BE2C (cell line): ENCODE results near the gene GRIN2A.

ENCODE experiments used
- DNase-seq: peaks from one replicate; pipeline ENCODE4 v3.0.0-alpha.2; 2020
- H3K27me3 ChIP-seq: fragments of 250-450 bp; sonication (Bioruptor Pico); 2 replicates; pipeline ENCODE4 v1.5.1; 2020; ENCODE audit warnings: mild to moderate bottlenecking
- H3K36me3 ChIP-seq: fragments of 250-450 bp; sonication (Bioruptor Pico); 2 replicates; pipeline ENCODE4 v1.5.1; 2020; ENCODE audit warnings: mild to moderate bottlenecking
- H3K4me1 ChIP-seq: fragments of 250-450 bp; sonication (Bioruptor Pico); 2 replicates; pipeline ENCODE4 v1.5.1; 2020
- H3K4me3 ChIP-seq: 2 replicates; pipeline ENCODE4 v1.5.1; 2011; ENCODE audit warnings: low read depth, low read length
- H3K9me3 ChIP-seq: fragments of 250-450 bp; sonication (Bioruptor Pico); 2 replicates; pipeline ENCODE4 v1.5.1; 2020
- CTCF ChIP-seq: IDR thresholded peaks from 2 replicates; pipeline ENCODE4 v1.5.1; 2012; ENCODE audit warnings: mild to moderate bottlenecking, low read depth, low read length

Gene GRIN2A

DNA sequence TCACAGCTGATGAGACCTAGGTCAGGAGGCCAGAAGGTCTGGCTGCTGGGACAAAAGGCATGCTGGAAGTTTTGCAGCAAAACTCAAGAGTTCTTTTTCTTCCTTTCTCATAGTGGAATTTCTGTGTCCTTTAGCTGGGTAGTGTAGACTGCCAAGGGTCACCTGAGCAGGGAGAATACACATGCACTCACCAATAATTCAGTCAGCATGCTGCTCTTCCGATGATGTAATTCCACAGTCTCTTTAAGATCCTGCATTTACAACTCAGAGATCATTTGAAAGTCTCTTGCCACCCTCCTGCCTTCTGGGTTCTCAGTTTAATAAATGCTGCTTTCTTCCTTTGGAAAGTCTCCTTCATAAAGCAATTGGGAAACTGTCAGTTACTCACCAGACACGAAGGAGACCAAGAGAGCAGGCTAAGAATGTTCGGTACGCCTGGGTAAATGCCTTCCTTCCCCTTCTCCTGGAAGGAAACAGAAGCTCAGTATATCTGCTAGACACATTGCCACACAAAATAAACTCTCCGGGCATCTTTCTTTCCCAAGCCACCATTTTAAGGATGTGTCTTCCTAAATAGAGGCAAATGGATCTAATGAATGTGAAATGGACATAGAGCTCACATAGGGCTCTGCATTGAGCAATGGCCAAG, 473.1 kb downstream of the GRIN2A start:
- Histone ChIP-seq H3K36me3 (no peaks in the 10 kb centered on the region), H3K4me1 (no peaks in the 10 kb centered on the region), H3K27me3 (no peaks in the 10 kb centered on the region), H3K9me3 (no peaks in the 10 kb centered on the region; the same call in 1 of the 2 replicates), H3K4me3 (no peak overlapping the region)
- no peak for TF ChIP-seq CTCF
- DNase-seq, result no peak

DNA sequence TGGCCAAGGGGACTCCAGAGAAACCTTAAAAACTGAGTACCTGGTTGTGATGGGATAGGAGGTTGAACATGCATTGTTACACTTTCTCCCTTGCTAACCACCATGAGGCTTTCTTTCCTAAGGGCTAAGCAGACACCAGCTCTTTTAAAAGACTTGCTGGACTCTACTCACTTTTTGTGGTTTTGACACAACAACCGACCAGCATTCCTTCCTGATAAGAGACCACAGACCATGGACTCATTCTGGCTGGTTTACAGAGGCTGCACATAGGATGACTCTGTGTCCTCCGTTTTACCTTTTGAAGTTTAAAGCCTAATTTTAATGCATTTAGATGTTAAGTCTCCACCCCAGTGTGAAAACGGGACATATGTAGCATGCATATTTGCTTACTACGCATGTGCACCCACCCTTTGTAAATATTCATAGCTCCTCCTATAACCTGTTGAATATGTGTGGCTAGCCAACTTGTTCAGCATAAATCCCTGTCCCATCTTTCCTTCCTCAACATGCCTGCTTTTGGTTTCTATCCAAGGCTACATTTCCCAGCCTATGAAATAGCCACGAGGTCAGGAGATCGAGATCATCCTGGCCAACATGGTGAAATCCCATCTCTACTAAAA, 475.9 kb downstream of the GRIN2A start:
- no peak for TF ChIP-seq CTCF
- H3K9me3 ChIP-seq, result no peaks in the 10 kb centered on the region; the same call in none of the 2 replicates
- H3K27me3 ChIP-seq, result no peaks in the 10 kb centered on the region
- no peak for DNase-seq
- H3K4me1 ChIP-seq, result no peaks in the 10 kb centered on the region
- no peaks in the 10 kb centered on the region for H3K36me3 ChIP-seq
- no peak overlapping the region for H3K4me3 ChIP-seq

DNA sequence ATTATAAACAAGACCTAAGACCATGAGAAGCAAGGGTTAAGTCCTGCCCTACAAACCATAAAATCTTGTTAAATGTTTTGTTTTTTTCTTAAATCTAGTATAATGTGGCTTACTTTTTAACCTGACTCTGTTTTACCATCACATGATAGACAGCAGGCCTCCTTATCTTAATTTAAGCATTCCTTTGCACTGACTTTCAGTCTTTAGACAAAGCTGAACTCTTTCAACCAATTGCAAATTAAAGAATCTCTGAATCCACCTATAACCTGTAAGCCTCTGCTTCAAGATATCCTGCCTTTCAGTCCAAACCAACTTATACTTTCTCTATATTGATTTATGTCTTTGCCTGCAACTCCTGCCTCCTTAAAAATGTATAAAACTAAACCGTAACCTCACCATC, 478.5 kb downstream of the GRIN2A start:
- no peaks in the 10 kb centered on the region; the same call in 1 of the 2 replicates for H3K9me3 ChIP-seq
- no peak for TF ChIP-seq CTCF
- no peaks in the 10 kb centered on the region for H3K4me1 ChIP-seq
- H3K4me3 ChIP-seq, result no peak overlapping the region
- H3K27me3 ChIP-seq, result no peaks in the 10 kb centered on the region
- H3K36me3 ChIP-seq, result no peaks in the 10 kb centered on the region
- DNase-seq, result no peak
